Calu3 (cell line): ENCODE results near the gene ATP2C2. TPM values are rescaled to one million over a fixed set of nuclear protein-coding genes. Genes with fewer than 3 reads are reported as not detected.

Experiments
- BruUV-seq: library from RNA; stranded (reverse); fragments of 400-500 nt; replicated peaks from 2 replicates; lab custom pipeline; 2021; lab: Mats Ljungman, UMichigan
- CTCF ChIA-PET: fragments of 300-600 bp; sonication (Branson Sonifier 250); formaldehyde crosslinking; loops from one replicate; lab custom pipeline; 2022; ENCODE audit warnings: antibody characterized with exemption; lab: Charles Lee
- DNase-seq: peaks from one replicate; pipeline ENCODE4 v3.0.0; 2022
- H3K27ac Mint-ChIP-seq: one replicate; pipeline ENCODE4 v1.8.0; 2022; ENCODE audit warnings: mixed read lengths; ENCODE audit not compliant: unreplicated experiment
- H3K27me3 Mint-ChIP-seq: one replicate; pipeline ENCODE4 v1.8.0; 2022; ENCODE audit warnings: mixed read lengths; ENCODE audit not compliant: unreplicated experiment
- H3K36me3 Mint-ChIP-seq: one replicate; pipeline ENCODE4 v1.8.0; 2022; ENCODE audit warnings: mild to moderate bottlenecking, moderate library complexity, mixed read lengths; ENCODE audit not compliant: insufficient read depth, unreplicated experiment
- H3K4me1 Mint-ChIP-seq: one replicate; pipeline ENCODE4 v1.8.0; 2022; ENCODE audit warnings: mild to moderate bottlenecking, low read depth, mixed read lengths; ENCODE audit not compliant: unreplicated experiment
- H3K4me3 Mint-ChIP-seq: one replicate; pipeline ENCODE4 v1.8.0; 2022; ENCODE audit warnings: mild to moderate bottlenecking, low read depth, moderate library complexity, mixed read lengths; ENCODE audit not compliant: unreplicated experiment
- H3K9me3 Mint-ChIP-seq: one replicate; pipeline ENCODE4 v1.8.0; 2022; ENCODE audit warnings: low read depth, mixed read lengths; ENCODE audit not compliant: unreplicated experiment
- CTCF ChIP-seq: fragments of 200-600 bp; IDR thresholded peaks from one replicate; pipeline ENCODE4 v1.8.0; 2022; ENCODE audit warnings: antibody characterized with exemption; ENCODE audit not compliant: unreplicated experiment
- intact Hi-C: fragments of 100-400 bp; cut with micrococcal nuclease; formaldehyde crosslinking; loops from one replicate; pipeline ENCODE4 v1.10.0; 2022; ENCODE audit not compliant: unreplicated experiment
- total RNA-seq: library from RNA; stranded (reverse); gene quantifications from 2 replicates; pipeline ENCODE4 v1.2.3, GENCODE V29; 2022

ATP2C2 gene
- total RNA-seq, 1 experiment from 2014 or later, result 30.5 TPM

DNA sequence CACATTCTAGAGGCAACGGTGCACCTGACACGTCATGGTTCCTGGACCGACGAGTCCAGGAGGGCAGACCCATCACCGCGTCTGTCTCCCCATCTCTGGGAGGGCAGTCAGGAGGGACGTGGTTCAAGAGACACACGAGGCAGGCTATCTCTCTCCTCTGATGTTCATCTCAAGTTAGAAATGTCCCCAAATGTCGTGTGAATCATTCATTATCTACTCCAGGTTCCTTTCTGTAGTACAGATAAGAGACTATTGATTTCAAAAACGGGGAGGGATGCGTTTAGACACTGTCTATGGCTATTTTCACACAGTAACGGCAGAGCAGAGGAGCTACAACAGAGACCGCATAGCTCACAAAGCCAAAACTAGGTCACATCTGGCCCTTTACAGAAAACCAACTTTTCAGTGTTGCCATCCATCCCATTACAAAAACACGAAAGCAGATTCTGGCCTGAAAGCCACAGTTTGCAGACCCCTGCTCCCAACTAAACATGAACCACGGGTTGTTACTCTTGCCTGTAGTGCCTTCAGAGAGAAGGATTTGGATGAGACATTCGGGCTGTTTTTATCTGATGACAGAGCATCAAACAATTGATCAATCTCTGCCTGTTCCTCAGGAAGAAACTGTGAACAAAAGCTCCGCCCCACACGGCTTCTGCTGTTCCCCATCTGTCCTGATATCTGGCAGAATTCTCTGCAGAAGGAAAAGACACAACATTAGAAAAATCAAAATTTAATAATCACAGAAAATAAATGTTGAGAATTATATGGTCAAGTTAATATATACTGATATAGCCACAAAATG is 129.3 kb downstream of the ATP2C2 start:
- intact Hi-C loops, result loop anchor here (10.0 kb wide), 1 partner anchor 403 kb away; no protein-coding TSS in a partner anchor
- Mint-ChIP-seq H3K27ac (no peak overlapping the region), H3K36me3 (peaks cover 37% of the 10 kb centered on the region), H3K4me3 (no peak overlapping the region), H3K4me1 (peaks cover 27% of the 10 kb centered on the region), H3K9me3 (no peaks in the 10 kb centered on the region), H3K27me3 (no peaks in the 10 kb centered on the region)
- BruUV-seq, result no TSS peak
- no peak for DNase-seq
- TF ChIP-seq CTCF, result no peak
- CTCF ChIA-PET, result interaction anchor here (0.7 kb wide), 1 partner anchor 172 kb away, joined by 3 read pairs; no protein-coding TSS in a partner anchor

- no peaks in the 10 kb centered on the region for H3K9me3 Mint-ChIP-seq
- H3K36me3 Mint-ChIP-seq, result peaks cover 33% of the 10 kb centered on the region
- intact Hi-C loops, result loop anchor here (10.0 kb wide), 1 partner anchor 403 kb away; no protein-coding TSS in a partner anchor
- H3K27ac Mint-ChIP-seq, result no peak overlapping the region
- no peak for TF ChIP-seq CTCF
- H3K4me3 Mint-ChIP-seq, result no peak overlapping the region
- H3K27me3 Mint-ChIP-seq, result no peaks in the 10 kb centered on the region
- no TSS peak for BruUV-seq
- CTCF ChIA-PET, result no interaction called here
- DNase-seq, result no peak
- peaks cover 33% of the 10 kb centered on the region for H3K4me1 Mint-ChIP-seq
Observed at GRCh38 chr16:84498223-84498610, 129.9 kb downstream of the ATP2C2 start.

DNA sequence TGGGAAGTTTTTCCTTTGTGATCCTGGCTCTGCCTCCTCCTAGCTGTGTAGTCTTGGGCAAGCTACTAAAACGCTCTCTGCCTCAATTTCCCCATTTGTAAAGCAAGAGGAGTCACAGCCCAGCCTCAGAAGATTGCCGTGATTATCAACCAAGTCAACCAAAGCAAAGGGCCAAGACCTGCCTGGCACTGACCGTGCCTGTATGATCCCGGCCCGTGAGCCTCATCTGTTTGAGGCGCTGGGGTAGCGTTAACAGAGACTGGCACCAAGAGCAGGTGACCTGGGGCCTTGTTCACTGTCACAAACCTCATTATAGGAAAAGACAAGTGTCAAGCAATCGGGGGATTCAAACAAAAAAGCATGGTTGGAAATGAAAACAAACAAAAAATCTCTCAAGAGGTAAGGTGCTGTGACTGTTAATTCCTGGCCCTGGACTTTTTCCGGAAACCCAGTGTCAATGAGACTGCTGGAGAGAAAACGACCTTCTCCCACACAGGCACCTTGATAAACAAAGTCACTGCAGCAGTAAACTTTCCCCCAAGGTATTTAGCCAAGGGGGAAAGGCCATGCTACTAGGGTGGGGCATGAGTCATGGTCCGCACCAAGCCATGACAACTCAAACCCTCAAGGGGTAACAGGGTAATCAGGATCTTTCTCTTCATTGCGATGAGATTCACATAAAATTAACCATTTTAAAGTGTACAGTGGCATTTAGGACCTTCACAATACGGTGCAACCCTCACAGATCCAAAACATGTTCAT is 130.7 kb downstream of the ATP2C2 start:
- TF ChIP-seq CTCF, result no peak
- H3K4me3 Mint-ChIP-seq, result no peak overlapping the region
- no TSS peak for BruUV-seq
- no peak for DNase-seq
- no peaks in the 10 kb centered on the region for H3K27me3 Mint-ChIP-seq
- CTCF ChIA-PET, result no interaction called here
- peaks cover 37% of the 10 kb centered on the region for H3K36me3 Mint-ChIP-seq
- H3K9me3 Mint-ChIP-seq, result no peaks in the 10 kb centered on the region
- no peak overlapping the region for H3K27ac Mint-ChIP-seq
- intact Hi-C loops, result loop anchor here (10.0 kb wide), 1 partner anchor 404 kb away; no protein-coding TSS in a partner anchor
- H3K4me1 Mint-ChIP-seq, result peaks cover 42% of the 10 kb centered on the region

GRCh38 chr16:84499638-84500037 is 131.3 kb downstream of the ATP2C2 start:
- H3K36me3 Mint-ChIP-seq, result peaks cover 39% of the 10 kb centered on the region

More at GRCh38 chr16:84499638-84500037, 131.3 kb downstream of the ATP2C2 start:
- Mint-ChIP-seq H3K4me3 (no peak overlapping the region), H3K27ac (no peak overlapping the region), H3K27me3 (no peaks in the 10 kb centered on the region), H3K4me1 (peaks cover 43% of the 10 kb centered on the region), H3K9me3 (no peaks in the 10 kb centered on the region)
- intact Hi-C loops, result loop anchor here (10.0 kb wide), 1 partner anchor 405 kb away; no protein-coding TSS in a partner anchor
- BruUV-seq, result no TSS peak
- no peak for TF ChIP-seq CTCF
- CTCF ChIA-PET, result no interaction called here
- DNase-seq, result no peak
